Measurements from ENCODE around the gene TMEM59L. TPM values are rescaled to one million over a fixed set of nuclear protein-coding genes. Genes with fewer than 3 reads are reported as not detected.

Gene TMEM59L
- total and polyA plus RNA-seq, 2 of the 13 experiments (the other 11 are each of a cell fraction or from before 2014, with no cell fraction given) = 0.97 to 5.5 TPM

DNA sequence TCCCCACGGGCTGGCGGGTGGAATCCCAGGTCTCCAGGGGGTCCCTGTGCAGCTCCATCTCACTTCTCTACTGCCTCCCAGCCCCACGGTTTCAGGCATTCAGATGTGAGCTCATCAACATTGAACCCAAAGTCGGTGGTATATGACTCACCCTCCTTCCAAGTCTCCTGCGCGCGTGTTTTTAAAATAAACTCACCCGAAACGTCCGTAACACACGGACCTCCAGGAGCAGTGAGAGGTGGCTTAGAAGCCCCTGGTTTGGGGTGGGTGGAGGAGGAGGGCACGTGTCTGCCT lies 56.8 kb downstream of the TMEM59L start:
- Histone ChIP-seq H3K4me2 (ENCODE audit: low read depth, low read length) (no peak overlapping the region), H3K9me3 (ENCODE audit: low read length) (no peaks in the 10 kb centered on the region), H4K20me1 (ENCODE audit: insufficient read depth, low read length) (no peaks in the 10 kb centered on the region), H2AFZ (ENCODE audit: low read length) (no peak overlapping the region), H3K27ac (ENCODE audit: extremely low read length, insufficient read depth, low read length) (no peak overlapping the region), H3K79me2 (ENCODE audit: insufficient read depth, low read length) (no peaks in the 10 kb centered on the region), H3K36me3 (replicated peaks in 1 of 2; ENCODE audit: control insufficient read depth in 1 of 2, insufficient read depth in 2 of 2, low read length in 2 of 2) (peaks cover 4 to 6% of the 10 kb centered on the region in 2 experiments; a peak in 3 of 5 replicates), H3K4me3 (replicated peaks in 1 of 3; ENCODE audit: insufficient read depth in 1 of 3, low read depth in 2 of 3, low read length in 3 of 3) (no peak overlapping the region), H3K4me1 (ENCODE audit: insufficient read depth, low read length) (peaks cover 12% of the 10 kb centered on the region), H3K27me3 (ENCODE audit: control insufficient read depth in 1 of 2, insufficient read depth in 2 of 2, low read length in 2 of 2) (no peaks in the 10 kb centered on the region), H3K9ac (ENCODE audit: insufficient read depth, low read depth, low read length) (no peak overlapping the region)
- ATAC-seq (no peak), DNase-seq (ENCODE audit: low spot score) (no peak), FAIRE-seq (no peak)
- TF ChIP-seq KDM4B (CRISPR knock-in tag; IDR thresholded peaks at IDR 0.05) (no peak), DNMT1 (CRISPR knock-in tag; IDR thresholded peaks at IDR 0.05) (no peak)
- TF ChIP-seq, protein P1, sequence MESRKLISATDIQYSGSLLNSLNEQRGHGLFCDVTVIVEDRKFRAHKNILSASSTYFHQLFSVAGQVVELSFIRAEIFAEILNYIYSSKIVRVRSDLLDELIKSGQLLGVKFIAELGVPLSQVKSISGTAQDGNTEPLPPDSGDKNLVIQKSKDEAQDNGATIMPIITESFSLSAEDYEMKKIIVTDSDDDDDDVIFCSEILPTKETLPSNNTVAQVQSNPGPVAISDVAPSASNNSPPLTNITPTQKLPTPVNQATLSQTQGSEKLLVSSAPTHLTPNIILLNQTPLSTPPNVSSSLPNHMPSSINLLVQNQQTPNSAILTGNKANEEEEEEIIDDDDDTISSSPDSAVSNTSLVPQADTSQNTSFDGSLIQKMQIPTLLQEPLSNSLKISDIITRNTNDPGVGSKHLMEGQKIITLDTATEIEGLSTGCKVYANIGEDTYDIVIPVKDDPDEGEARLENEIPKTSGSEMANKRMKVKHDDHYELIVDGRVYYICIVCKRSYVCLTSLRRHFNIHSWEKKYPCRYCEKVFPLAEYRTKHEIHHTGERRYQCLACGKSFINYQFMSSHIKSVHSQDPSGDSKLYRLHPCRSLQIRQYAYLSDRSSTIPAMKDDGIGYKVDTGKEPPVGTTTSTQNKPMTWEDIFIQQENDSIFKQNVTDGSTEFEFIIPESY (CRISPR knock-in tag; IDR thresholded peaks at IDR 0.05) = no peak
- 92% methylated on average over 10 of the region's 12 CpGs for WGBS (ENCODE audit: low lambda C conversion rate)
- intact Hi-C loops (cut with micrococcal nuclease; ENCODE audit: unreplicated experiment) (no loop called here), in situ Hi-C loops (cut with HindIII; ENCODE audit: extremely low pct_ligation_motif_present, low pct_unique_long_range_greater_than_20kb) (no loop called here)
- BruUV-seq (replicated peaks) = no TSS peak
- ChIA-PET CTCF (ENCODE audit: low intra/inter-chr PET ratio, low total read pairs) (no interaction called here), POLR2A (no interaction called here)

DNA sequence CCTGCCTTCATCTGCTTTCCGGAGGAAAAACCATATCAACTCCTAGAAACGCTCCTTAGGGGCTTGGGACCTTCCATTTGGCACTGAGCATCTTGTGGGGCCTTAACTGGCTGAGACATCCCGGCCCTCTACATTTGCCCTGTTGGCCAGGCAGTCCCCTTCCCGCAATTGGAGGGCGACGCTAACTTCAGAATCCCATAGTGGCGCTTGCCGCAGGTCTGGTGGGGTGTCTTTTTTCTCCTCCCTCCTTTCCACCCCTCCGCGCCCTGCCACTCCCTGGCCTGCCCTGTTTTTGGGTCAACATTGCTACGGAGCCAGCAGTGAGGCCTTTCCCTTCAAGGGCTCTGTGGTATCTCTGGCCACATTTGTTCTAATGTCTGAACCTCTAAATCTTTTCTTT lies 57.2 kb downstream of the TMEM59L start:
- ChIA-PET POLR2A (no interaction called here), CTCF (ENCODE audit: low intra/inter-chr PET ratio, low total read pairs) (no interaction called here)
- no peak for FAIRE-seq
- Histone ChIP-seq H3K36me3 (replicated peaks in 1 of 2; ENCODE audit: control insufficient read depth in 1 of 2, insufficient read depth in 2 of 2, low read length in 2 of 2) (peaks cover 4 to 6% of the 10 kb centered on the region in 2 experiments; a peak in 3 of 5 replicates), H3K4me1 (ENCODE audit: insufficient read depth, low read length) (peaks cover 16% of the 10 kb centered on the region), H3K79me2 (ENCODE audit: insufficient read depth, low read length) (no peaks in the 10 kb centered on the region), H3K9ac (ENCODE audit: insufficient read depth, low read depth, low read length) (no peak overlapping the region), H4K20me1 (ENCODE audit: insufficient read depth, low read length) (no peaks in the 10 kb centered on the region), H3K27ac (ENCODE audit: extremely low read length, insufficient read depth, low read length) (no peak overlapping the region), H3K9me3 (ENCODE audit: low read length) (no peaks in the 10 kb centered on the region), H3K4me2 (ENCODE audit: low read depth, low read length) (no peak overlapping the region), H3K27me3 (ENCODE audit: control insufficient read depth in 1 of 2, insufficient read depth in 2 of 2, low read length in 2 of 2) (no peaks in the 10 kb centered on the region), H3K4me3 (replicated peaks in 1 of 3; ENCODE audit: insufficient read depth in 1 of 3, low read depth in 2 of 3, low read length in 3 of 3) (no peak overlapping the region), H2AFZ (ENCODE audit: low read length) (no peak overlapping the region)
- no TSS peak for BruUV-seq (replicated peaks)
- DNase-seq (ENCODE audit: low spot score) = no peak
- intact Hi-C loops (cut with micrococcal nuclease; ENCODE audit: unreplicated experiment) = no loop called here
- in situ Hi-C loops (cut with HindIII; ENCODE audit: extremely low pct_ligation_motif_present, low pct_unique_long_range_greater_than_20kb) = loop anchor here (10.0 kb wide), 1 partner anchor 195 kb away; no protein-coding TSS in a partner anchor
- ATAC-seq = no peak
- 95% methylated on average over 9 of the region's 11 CpGs for WGBS (ENCODE audit: low lambda C conversion rate)
- no peak for TF ChIP-seq ZMYM4 (CRISPR knock-in tag; IDR thresholded peaks at IDR 0.05)
- TF ChIP-seq, protein P2, sequence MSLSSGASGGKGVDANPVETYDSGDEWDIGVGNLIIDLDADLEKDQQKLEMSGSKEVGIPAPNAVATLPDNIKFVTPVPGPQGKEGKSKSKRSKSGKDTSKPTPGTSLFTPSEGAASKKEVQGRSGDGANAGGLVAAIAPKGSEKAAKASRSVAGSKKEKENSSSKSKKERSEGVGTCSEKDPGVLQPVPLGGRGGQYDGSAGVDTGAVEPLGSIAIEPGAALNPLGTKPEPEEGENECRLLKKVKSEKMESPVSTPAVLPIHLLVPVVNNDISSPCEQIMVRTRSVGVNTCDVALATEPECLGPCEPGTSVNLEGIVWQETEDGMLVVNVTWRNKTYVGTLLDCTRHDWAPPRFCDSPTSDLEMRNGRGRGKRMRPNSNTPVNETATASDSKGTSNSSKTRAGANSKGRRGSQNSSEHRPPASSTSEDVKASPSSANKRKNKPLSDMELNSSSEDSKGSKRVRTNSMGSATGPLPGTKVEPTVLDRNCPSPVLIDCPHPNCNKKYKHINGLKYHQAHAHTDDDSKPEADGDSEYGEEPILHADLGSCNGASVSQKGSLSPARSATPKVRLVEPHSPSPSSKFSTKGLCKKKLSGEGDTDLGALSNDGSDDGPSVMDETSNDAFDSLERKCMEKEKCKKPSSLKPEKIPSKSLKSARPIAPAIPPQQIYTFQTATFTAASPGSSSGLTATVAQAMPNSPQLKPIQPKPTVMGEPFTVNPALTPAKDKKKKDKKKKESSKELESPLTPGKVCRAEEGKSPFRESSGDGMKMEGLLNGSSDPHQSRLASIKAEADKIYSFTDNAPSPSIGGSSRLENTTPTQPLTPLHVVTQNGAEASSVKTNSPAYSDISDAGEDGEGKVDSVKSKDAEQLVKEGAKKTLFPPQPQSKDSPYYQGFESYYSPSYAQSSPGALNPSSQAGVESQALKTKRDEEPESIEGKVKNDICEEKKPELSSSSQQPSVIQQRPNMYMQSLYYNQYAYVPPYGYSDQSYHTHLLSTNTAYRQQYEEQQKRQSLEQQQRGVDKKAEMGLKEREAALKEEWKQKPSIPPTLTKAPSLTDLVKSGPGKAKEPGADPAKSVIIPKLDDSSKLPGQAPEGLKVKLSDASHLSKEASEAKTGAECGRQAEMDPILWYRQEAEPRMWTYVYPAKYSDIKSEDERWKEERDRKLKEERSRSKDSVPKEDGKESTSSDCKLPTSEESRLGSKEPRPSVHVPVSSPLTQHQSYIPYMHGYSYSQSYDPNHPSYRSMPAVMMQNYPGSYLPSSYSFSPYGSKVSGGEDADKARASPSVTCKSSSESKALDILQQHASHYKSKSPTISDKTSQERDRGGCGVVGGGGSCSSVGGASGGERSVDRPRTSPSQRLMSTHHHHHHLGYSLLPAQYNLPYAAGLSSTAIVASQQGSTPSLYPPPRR (CRISPR knock-in tag; IDR thresholded peaks at IDR 0.05; ENCODE audit: borderline replicate concordance) = no peak
- no peak for TF ChIP-seq BHLHE40 (IDR thresholded peaks at IDR 0.05; ENCODE audit: low read length)
- TF ChIP-seq, protein P3, sequence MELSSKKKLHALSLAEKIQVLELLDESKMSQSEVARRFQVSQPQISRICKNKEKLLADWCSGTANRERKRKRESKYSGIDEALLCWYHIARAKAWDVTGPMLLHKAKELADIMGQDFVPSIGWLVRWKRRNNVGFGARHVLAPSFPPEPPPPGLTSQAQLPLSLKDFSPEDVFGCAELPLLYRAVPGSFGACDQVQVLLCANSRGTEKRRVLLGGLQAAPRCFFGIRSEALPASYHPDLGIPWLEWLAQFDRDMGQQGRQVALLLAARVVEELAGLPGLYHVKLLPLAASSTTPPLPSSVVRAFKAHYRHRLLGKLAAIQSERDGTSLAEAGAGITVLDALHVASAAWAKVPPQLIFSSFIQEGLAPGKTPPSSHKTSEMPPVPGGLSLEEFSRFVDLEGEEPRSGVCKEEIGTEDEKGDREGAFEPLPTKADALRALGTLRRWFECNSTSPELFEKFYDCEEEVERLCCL (CRISPR knock-in tag; IDR thresholded peaks at IDR 0.05; ENCODE audit: borderline replicate concordance) = no peak
- no peak for TF ChIP-seq HIVEP1 (CRISPR knock-in tag; IDR thresholded peaks at IDR 0.05)
- no peak for TF ChIP-seq MEIS2 (CRISPR knock-in tag; IDR thresholded peaks at IDR 0.05)
- TF ChIP-seq ZNF451 (CRISPR knock-in tag; IDR thresholded peaks at IDR 0.05) = no peak
- no peak for TF ChIP-seq ZMYM2 (CRISPR knock-in tag; IDR thresholded peaks at IDR 0.05)
- TF ChIP-seq ZNF75D (CRISPR knock-in tag; IDR thresholded peaks at IDR 0.05; ENCODE audit: borderline replicate concordance) = no peak
